Natural killer cell (primary cell): ENCODE measurements around the gene INTS1. TPM values are rescaled to one million over a fixed set of nuclear protein-coding genes. Genes with fewer than 3 reads are reported as not detected.

Experiments
- ATAC-seq, 3 donors: fragments of 150-1000 bp in 2 of 3; fragments of 200-7000 bp in 1 of 3; cut with Tn5 transposase; 1 replicate in 1 of 3; 2 replicates in 2 of 3; pipeline ENCODE4 v1.10.0; 2021; ENCODE audit warnings: mild to moderate bottlenecking in 2 of 3, moderate library complexity in 2 of 3
- DNase-seq, 2 donors: peaks; one replicate each; pipeline versions ENCODE4 v3.0.0 to v3.0.0-alpha.2; 2013 to 2021; ENCODE audit warnings: mixed read lengths in 1 of 2
- H3K27ac ChIP-seq: one replicate; pipeline ENCODE4 v1.5.1; 2013; ENCODE audit warnings: mild to moderate bottlenecking, low read length
- H3K27me3 ChIP-seq: one replicate; pipeline ENCODE4 v1.6.1; 2013; ENCODE audit warnings: low read length; ENCODE audit not compliant: control insufficient read depth, insufficient read depth
- H3K36me3 ChIP-seq: one replicate; pipeline ENCODE4 v1.6.1; 2013; ENCODE audit warnings: low read length; ENCODE audit not compliant: control insufficient read depth, insufficient read depth
- H3K4me1 ChIP-seq: one replicate; pipeline ENCODE4 v1.6.1; 2013; ENCODE audit warnings: low read length; ENCODE audit not compliant: control insufficient read depth, insufficient read depth
- H3K4me3 ChIP-seq: one replicate; pipeline ENCODE4 v1.5.1; 2013; ENCODE audit warnings: low read length
- H3K9me3 ChIP-seq: one replicate; pipeline ENCODE4 v1.6.1; 2013; ENCODE audit warnings: low read length; ENCODE audit not compliant: control insufficient read depth, insufficient read depth
- H3K27ac Mint-ChIP-seq, 2 donors: one replicate each; pipeline ENCODE4 v1.8.0; 2022; ENCODE audit warnings: mild to moderate bottlenecking in 2 of 2, mixed read lengths in 2 of 2, moderate library complexity in 1 of 2
- H3K27me3 Mint-ChIP-seq, 2 donors: one replicate each; pipeline ENCODE4 v1.8.0; 2022; ENCODE audit warnings: low read depth in 2 of 2, mixed read lengths in 2 of 2
- H3K36me3 Mint-ChIP-seq: one replicate; pipeline ENCODE4 v1.8.0; 2022; ENCODE audit warnings: mixed read lengths
- H3K4me1 Mint-ChIP-seq, 2 donors: one replicate each; pipeline ENCODE4 v1.8.0; 2022; ENCODE audit warnings: mixed read lengths in 2 of 2
- H3K4me3 Mint-ChIP-seq: one replicate; pipeline ENCODE4 v1.8.0; 2022; ENCODE audit warnings: mild to moderate bottlenecking, moderate library complexity, mixed read lengths
- H3K9me3 Mint-ChIP-seq, 2 donors: one replicate each; pipeline ENCODE4 v1.8.0; 2022; ENCODE audit warnings: mixed read lengths in 2 of 2
- WGBS: methylation state at CpG from one replicate; pipeline ENCODE4 v1.1.7; 2013; ENCODE audit warnings: missing lambda C conversion rate; ENCODE audit not compliant: insufficient coverage; 5-methylcytosine and 5-hydroxymethylcytosine counted together
- intact Hi-C: fragments of 100-400 bp; cut with micrococcal nuclease; formaldehyde crosslinking; loops from one replicate; pipeline ENCODE4 v1.14.2; 2022
- total RNA-seq, 4 donors: library from RNA; stranded (reverse); fragments of 120-200 nt in 1 of 4; gene quantifications; one replicate each; pipeline versions ENCODE4 v1.2.3 to v1.2.4, GENCODE V29; 2013 to 2022
- TF ChIP-seq, protein P1 (sequence below): fragments of 200-600 bp; IDR thresholded peaks from one replicate; pipeline ENCODE4 v1.8.0; 2022; ENCODE audit warnings: antibody characterized with exemption

The INTS1 gene
- total RNA-seq, 3 donors from 2014 or later (not counting 1 experiment from before 2014, with no cell fraction given), result 92.7 to 115 (median 111) TPM

DNA sequence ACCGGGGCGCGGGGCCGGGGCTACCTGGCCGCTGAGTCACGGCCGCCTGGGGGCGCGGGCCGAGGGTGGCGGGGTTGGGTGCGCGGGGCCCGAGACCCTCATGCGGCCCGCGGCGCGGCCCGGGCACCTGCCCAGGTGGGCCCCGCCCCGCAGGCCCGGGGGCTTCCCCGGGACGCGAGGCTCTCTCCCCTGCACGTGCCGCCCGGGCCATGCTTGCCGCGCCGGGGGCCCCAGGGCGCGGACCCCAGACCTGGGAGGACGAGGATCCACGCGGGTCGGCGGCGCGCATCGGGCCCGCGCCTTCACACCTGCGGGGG is 26.7 kb upstream of the INTS1 start:
- peak; percentile 30 to 49 (median 41) for ATAC-seq
- Mint-ChIP-seq H3K4me1 (peaks cover 19 to 27% of the 10 kb centered on the region in 2 donors), H3K27ac (no peak overlapping the region), H3K36me3 (no peaks in the 10 kb centered on the region), H3K27me3 (peaks cover 0 to 8% of the 10 kb centered on the region in 2 donors), H3K9me3 (no peaks in the 10 kb centered on the region), H3K4me3 (no peak overlapping the region)
- TF ChIP-seq, protein P1, sequence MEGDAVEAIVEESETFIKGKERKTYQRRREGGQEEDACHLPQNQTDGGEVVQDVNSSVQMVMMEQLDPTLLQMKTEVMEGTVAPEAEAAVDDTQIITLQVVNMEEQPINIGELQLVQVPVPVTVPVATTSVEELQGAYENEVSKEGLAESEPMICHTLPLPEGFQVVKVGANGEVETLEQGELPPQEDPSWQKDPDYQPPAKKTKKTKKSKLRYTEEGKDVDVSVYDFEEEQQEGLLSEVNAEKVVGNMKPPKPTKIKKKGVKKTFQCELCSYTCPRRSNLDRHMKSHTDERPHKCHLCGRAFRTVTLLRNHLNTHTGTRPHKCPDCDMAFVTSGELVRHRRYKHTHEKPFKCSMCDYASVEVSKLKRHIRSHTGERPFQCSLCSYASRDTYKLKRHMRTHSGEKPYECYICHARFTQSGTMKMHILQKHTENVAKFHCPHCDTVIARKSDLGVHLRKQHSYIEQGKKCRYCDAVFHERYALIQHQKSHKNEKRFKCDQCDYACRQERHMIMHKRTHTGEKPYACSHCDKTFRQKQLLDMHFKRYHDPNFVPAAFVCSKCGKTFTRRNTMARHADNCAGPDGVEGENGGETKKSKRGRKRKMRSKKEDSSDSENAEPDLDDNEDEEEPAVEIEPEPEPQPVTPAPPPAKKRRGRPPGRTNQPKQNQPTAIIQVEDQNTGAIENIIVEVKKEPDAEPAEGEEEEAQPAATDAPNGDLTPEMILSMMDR, result no peak
- Histone ChIP-seq H3K9me3 (no peaks in the 10 kb centered on the region), H3K4me3 (no peak overlapping the region), H3K27me3 (no peaks in the 10 kb centered on the region), H3K27ac (no peak overlapping the region), H3K4me1 (peaks cover 43% of the 10 kb centered on the region), H3K36me3 (no peaks in the 10 kb centered on the region)
- under 1% methylated on average over 45 of the region's 45 CpGs for WGBS
- intact Hi-C loops, result loop anchor here (5.0 kb wide), 1 partner anchor 609 kb away; no protein-coding TSS in a partner anchor
- DNase-seq, result peak in 1 of 2 donors; percentile 77

DNA sequence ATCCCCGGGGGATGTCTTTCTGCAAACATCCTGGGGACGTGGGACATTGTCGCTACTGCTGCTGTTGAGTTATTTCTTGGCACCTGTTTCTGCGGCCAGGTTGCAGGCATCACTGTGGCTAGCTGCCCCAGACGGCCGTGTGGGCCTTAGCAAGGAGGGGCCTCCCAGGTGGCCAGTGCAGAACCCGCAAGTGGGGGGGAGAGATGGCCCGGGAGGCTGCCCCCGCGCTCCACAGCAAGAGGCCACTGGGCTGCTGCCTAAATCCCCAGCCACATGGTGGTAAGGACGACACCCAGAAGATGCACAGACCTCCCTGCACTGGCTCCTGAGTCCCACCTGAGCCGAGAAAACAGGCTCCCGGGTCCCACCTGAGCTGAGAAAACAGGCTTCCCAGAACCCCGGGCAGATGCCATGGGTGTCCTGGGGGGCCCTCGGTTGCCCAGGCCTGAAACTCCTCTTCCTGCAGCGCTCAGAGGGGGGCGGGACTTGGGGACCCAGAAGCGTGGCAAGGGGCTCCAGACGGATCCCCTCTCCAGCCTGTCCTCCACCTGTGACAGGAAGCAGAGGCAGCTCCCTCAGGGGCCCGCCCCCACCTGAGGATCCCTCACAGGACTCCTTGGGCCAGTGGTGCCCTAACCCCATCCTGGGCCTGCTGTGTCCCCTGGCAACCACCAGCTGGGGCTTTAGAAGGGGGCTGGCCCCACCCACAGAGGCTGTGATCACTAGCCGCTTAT is 25.4 kb upstream of the INTS1 start:
- Histone ChIP-seq H3K27me3 (no peaks in the 10 kb centered on the region), H3K4me3 (no peak overlapping the region), H3K36me3 (no peaks in the 10 kb centered on the region), H3K27ac (no peak overlapping the region), H3K9me3 (no peaks in the 10 kb centered on the region), H3K4me1 (peaks cover 40% of the 10 kb centered on the region)
- peak overlapping the region; percentile 45 to 70 for H3K27ac Mint-ChIP-seq
- peaks cover 0 to 12% of the 10 kb centered on the region in 2 donors for H3K27me3 Mint-ChIP-seq
- H3K36me3 Mint-ChIP-seq, result no peaks in the 10 kb centered on the region
- peak overlapping the region; percentile 63 for H3K4me3 Mint-ChIP-seq
- H3K4me1 Mint-ChIP-seq, result peaks cover 19 to 27% of the 10 kb centered on the region in 2 donors
- TF ChIP-seq, protein P1, result no peak
- no peak for ATAC-seq
- intact Hi-C loops, result loop anchor here (5.0 kb wide), 1 partner anchor 607 kb away; no protein-coding TSS in a partner anchor
- 73% methylated on average over 21 of the region's 21 CpGs for WGBS
- no peaks in the 10 kb centered on the region for H3K9me3 Mint-ChIP-seq
- DNase-seq, result no peak

DNA sequence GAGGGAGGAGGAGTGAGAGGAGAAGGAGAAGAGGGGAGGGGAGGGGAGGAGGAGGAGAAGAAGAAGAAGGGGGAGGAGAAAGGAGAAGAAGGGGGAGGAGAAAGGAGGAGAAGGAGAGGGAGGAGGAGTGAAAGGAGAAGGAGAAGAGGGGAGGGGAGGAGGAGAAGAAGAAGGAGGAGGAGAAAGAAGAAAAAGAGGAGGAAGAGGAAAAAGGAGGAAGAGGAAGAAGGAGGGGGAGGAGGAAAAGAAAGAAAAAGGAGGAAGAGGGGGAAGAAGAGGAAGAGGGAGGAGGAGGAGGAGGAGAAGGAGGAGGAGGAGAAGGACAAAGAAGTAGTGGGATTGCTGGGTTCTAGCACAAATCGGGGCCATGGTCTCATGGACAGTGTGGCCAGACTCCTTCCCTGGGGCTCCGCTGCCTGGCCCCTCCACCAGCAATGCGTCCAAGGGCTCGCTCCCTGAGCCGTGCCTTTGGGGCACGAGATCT is 22.1 kb upstream of the INTS1 start:
- Mint-ChIP-seq H3K4me3 (no peak overlapping the region), H3K27me3 (peaks cover 0 to 12% of the 10 kb centered on the region in 2 donors), H3K9me3 (no peaks in the 10 kb centered on the region), H3K4me1 (no peaks in the 10 kb centered on the region), H3K27ac (no peak overlapping the region), H3K36me3 (no peaks in the 10 kb centered on the region)
- WGBS, result 92% methylated on average over 6 of the region's 6 CpGs
- Histone ChIP-seq H3K9me3 (no peaks in the 10 kb centered on the region), H3K4me1 (peaks cover 8% of the 10 kb centered on the region), H3K27ac (no peak overlapping the region), H3K36me3 (no peaks in the 10 kb centered on the region), H3K4me3 (no peak overlapping the region), H3K27me3 (no peaks in the 10 kb centered on the region)
- ATAC-seq (no peak), DNase-seq (no peak)
- intact Hi-C loops, result no loop called here
- TF ChIP-seq, protein P1, result no peak
